ENCODE measurements around the gene KCNK17. TPM values are rescaled to one million over a fixed set of nuclear protein-coding genes. Genes with fewer than 3 reads are reported as not detected.
"Not testable (repeated sequence)": the region's sequence is repeated elsewhere in the genome, so short reads cannot be mapped to it uniquely, and the experiment has no call there.

The KCNK17 gene
- total and polyA plus RNA-seq, 4 experiments from 2014 or later = not detected

DNA sequence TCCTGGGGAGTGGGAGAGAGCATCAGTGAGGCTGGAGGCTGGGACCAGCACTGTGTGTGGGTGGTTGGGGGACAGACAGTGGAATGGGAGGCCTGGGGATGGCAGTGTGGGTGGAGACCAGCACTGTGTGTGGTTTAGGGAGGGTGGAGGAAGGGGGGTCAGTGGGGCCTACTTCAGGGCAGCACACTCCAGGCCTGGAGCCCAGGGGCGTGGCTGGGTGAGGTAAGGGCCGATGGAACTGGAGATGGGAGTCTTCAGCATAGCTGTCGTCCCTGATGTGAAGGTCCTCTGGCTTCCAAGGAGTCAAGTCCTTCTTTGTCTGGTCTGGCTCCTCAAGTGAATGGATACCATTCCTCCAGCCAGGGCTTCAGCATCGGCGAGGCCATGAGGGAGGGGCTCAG is 18.6 kb downstream of the KCNK17 start:
- no peak for DNase-seq
- intact Hi-C loops (cut with micrococcal nuclease) = no loop called here
- H3K27ac Mint-ChIP-seq = no peak overlapping the region
- no peaks in the 10 kb centered on the region for H3K27me3 ChIP-seq (ENCODE audit: insufficient read depth, low read length)
- no peak overlapping the region for H3K27ac ChIP-seq (ENCODE audit: low read depth, low read length)
- H3K27me3 Mint-ChIP-seq = peaks cover 2% of the 10 kb centered on the region in 2 donors
- no peaks in the 10 kb centered on the region for H3K9me3 ChIP-seq (ENCODE audit: control insufficient read depth in 1 of 2, low read length in 2 of 2)
- peaks cover 0 to 2% (median 0%) of the 10 kb centered on the region in 8 donors for H3K9me3 Mint-ChIP-seq
- peak overlapping the region in 1 of 8 donors; percentile 32 for H3K4me3 Mint-ChIP-seq
- no peaks in the 10 kb centered on the region for H3K36me3 Mint-ChIP-seq
- H3K36me3 ChIP-seq (ENCODE audit: insufficient read depth, low read length) = no peaks in the 10 kb centered on the region
- no peak overlapping the region for H3K4me3 ChIP-seq (ENCODE audit: low read length in 2 of 2)
- H3K4me1 Mint-ChIP-seq = no peaks in the 10 kb centered on the region
- ChIA-PET CTCF (ENCODE audit: partially characterized antibody) (no interaction called here), POLR2A (ENCODE audit: partially characterized antibody) (no interaction called here)
- no peaks in the 10 kb centered on the region for H3K4me1 ChIP-seq (ENCODE audit: insufficient read depth, low read length)

DNA sequence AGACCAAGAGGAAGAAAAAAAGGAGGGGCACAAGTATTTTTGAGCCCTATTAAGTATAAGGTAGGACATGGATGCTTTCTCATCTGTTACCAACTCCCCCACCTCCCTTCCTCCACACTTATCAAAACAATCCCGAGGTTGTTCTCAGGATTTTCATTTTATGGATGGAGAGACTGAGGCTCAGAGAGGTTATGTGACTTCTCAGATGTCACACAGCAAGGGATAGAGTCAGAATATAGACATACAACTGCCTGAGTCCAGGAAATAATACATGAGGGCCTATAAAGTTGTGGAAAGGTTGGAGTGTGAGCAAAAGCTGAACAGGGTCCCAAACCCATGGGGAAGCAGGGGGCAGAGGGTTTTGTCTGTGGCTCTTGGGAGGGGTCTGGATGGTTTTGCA is 19.3 kb downstream of the KCNK17 start:
- Histone ChIP-seq H3K9me3 (ENCODE audit: control insufficient read depth in 1 of 2, low read length in 2 of 2) (no peaks in the 10 kb centered on the region), H3K4me1 (ENCODE audit: insufficient read depth, low read length) (no peaks in the 10 kb centered on the region), H3K27ac (ENCODE audit: low read depth, low read length) (no peak overlapping the region), H3K36me3 (ENCODE audit: insufficient read depth, low read length) (no peaks in the 10 kb centered on the region), H3K27me3 (ENCODE audit: insufficient read depth, low read length) (no peaks in the 10 kb centered on the region), H3K4me3 (ENCODE audit: low read length in 2 of 2) (no peak overlapping the region)
- H3K4me3 Mint-ChIP-seq = no peak overlapping the region
- intact Hi-C loops (cut with micrococcal nuclease) = no loop called here
- ChIA-PET CTCF (ENCODE audit: partially characterized antibody) (no interaction called here), POLR2A (ENCODE audit: partially characterized antibody) (no interaction called here)
- peaks cover 2% of the 10 kb centered on the region in 2 donors for H3K27me3 Mint-ChIP-seq
- no peak overlapping the region for H3K27ac Mint-ChIP-seq
- no peaks in the 10 kb centered on the region for H3K36me3 Mint-ChIP-seq
- H3K9me3 Mint-ChIP-seq = peaks cover 0 to 2% (median 0%) of the 10 kb centered on the region in 8 donors
- no peak for DNase-seq
- H3K4me1 Mint-ChIP-seq = no peaks in the 10 kb centered on the region

DNA sequence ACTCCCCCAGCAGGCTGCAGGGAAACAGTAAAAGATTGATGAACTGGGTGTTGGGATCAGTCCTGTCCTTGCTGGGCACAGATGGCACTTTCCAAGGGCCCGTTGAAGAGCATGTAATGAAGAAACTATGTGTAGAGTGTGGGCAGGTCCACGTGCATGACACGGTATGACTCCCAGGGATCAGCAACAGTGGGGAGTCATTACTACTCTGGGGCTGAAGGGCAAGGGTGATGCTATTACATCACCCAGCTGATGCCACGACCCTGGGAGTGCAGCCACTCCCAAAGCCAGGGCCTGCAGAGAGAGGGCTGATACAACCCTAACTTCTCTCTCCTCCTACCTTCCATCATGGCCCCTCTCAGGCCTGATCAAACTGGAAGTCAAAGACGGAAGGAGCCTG is 20.1 kb downstream of the KCNK17 start:
- intact Hi-C loops (cut with micrococcal nuclease) = no loop called here
- ChIA-PET CTCF (ENCODE audit: partially characterized antibody) (no interaction called here), POLR2A (ENCODE audit: partially characterized antibody) (no interaction called here)
- Histone ChIP-seq H3K27ac (ENCODE audit: low read depth, low read length) (no peak overlapping the region), H3K27me3 (ENCODE audit: insufficient read depth, low read length) (no peaks in the 10 kb centered on the region), H3K4me3 (ENCODE audit: low read length in 2 of 2) (no peak overlapping the region), H3K4me1 (ENCODE audit: insufficient read depth, low read length) (no peaks in the 10 kb centered on the region), H3K36me3 (ENCODE audit: insufficient read depth, low read length) (no peaks in the 10 kb centered on the region), H3K9me3 (ENCODE audit: control insufficient read depth in 1 of 2, low read length in 2 of 2) (no peaks in the 10 kb centered on the region)
- H3K27ac Mint-ChIP-seq = no peak overlapping the region
- H3K9me3 Mint-ChIP-seq = peaks cover 0 to 2% (median 0%) of the 10 kb centered on the region in 8 donors
- no peak overlapping the region for H3K4me3 Mint-ChIP-seq
- H3K36me3 Mint-ChIP-seq = no peaks in the 10 kb centered on the region
- peaks cover 2% of the 10 kb centered on the region in 2 donors for H3K27me3 Mint-ChIP-seq
- no peaks in the 10 kb centered on the region for H3K4me1 Mint-ChIP-seq
- no peak for DNase-seq

DNA sequence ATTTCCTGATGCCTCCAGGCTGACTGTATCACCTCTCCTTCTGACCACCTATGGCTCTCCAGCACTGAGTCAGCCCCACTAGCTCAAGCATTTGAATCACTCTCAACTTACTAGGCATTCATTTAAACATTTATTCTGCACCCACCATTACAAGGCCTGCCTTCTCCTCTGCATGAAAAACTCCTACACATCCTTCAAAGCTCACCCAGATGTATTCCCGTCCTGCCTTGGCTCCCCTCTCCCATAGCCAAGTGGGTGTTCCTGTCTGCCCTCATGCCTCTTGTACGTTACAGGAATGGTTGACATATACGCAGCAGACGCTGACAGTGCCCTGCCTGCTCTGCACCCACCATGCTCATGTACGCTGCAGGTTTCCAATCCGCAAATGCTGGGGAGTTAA is 21.6 kb downstream of the KCNK17 start:
- intact Hi-C loops (cut with micrococcal nuclease) = no loop called here
- CTCF ChIA-PET (ENCODE audit: partially characterized antibody) = interaction anchor here (2.0 kb wide), 1 partner anchor 10 kb away, joined by 8 read pairs; no protein-coding TSS in a partner anchor

DNA sequence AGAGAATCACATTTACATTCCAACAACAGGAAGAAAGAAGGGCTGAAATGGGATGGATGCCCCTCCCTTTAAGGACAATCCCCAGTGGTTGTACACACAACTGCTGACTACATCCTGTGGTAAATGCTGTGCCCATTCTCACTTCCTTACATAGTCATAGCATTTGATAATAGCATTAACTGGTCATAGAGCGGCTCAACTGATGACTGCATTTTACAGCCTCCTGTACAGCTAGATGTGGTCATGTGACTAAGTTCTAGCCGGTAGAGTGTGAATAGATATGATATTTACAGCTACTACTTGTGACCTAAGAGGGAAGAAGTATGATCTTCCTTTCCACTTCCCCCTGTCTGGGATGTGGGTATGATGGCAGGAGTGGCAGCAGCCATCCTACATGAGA is 24.7 kb downstream of the KCNK17 start:
- no peak for DNase-seq
- ChIA-PET CTCF (ENCODE audit: partially characterized antibody) (interaction anchor here (1.2 kb wide), 1 partner anchor 13 kb away, joined by 3 read pairs; no protein-coding TSS in a partner anchor), POLR2A (ENCODE audit: partially characterized antibody) (no interaction called here)
- H3K36me3 Mint-ChIP-seq = no peaks in the 10 kb centered on the region
- peaks cover 2 to 4% of the 10 kb centered on the region in 2 donors for H3K27me3 Mint-ChIP-seq
- H3K4me1 ChIP-seq (ENCODE audit: insufficient read depth, low read length) = no peaks in the 10 kb centered on the region
- intact Hi-C loops (cut with micrococcal nuclease) = no loop called here
- no peaks in the 10 kb centered on the region for H3K9me3 ChIP-seq (ENCODE audit: control insufficient read depth in 1 of 2, low read length in 2 of 2)
- peaks cover 0 to 2% (median 0%) of the 10 kb centered on the region in 8 donors for H3K9me3 Mint-ChIP-seq
- H3K36me3 ChIP-seq (ENCODE audit: insufficient read depth, low read length) = no peaks in the 10 kb centered on the region
- H3K27ac Mint-ChIP-seq = no peak overlapping the region
- H3K27ac ChIP-seq (ENCODE audit: low read depth, low read length) = no peak overlapping the region
- no peaks in the 10 kb centered on the region for H3K4me1 Mint-ChIP-seq
- no peak overlapping the region for H3K4me3 ChIP-seq (ENCODE audit: low read length in 2 of 2)
- no peaks in the 10 kb centered on the region for H3K27me3 ChIP-seq (ENCODE audit: insufficient read depth, low read length)
- H3K4me3 Mint-ChIP-seq = no peak overlapping the region

More for the DNA sequence above, 21.6 kb downstream of the KCNK17 start:
- no peak for DNase-seq
- Histone ChIP-seq H3K27me3 (ENCODE audit: insufficient read depth, low read length) (no peaks in the 10 kb centered on the region), H3K4me3 (ENCODE audit: low read length in 2 of 2) (no peak overlapping the region), H3K36me3 (ENCODE audit: insufficient read depth, low read length) (no peaks in the 10 kb centered on the region), H3K9me3 (ENCODE audit: control insufficient read depth in 1 of 2, low read length in 2 of 2) (no peaks in the 10 kb centered on the region), H3K27ac (ENCODE audit: low read depth, low read length) (no peak overlapping the region), H3K4me1 (ENCODE audit: insufficient read depth, low read length) (no peaks in the 10 kb centered on the region)
- Mint-ChIP-seq H3K4me3 (no peak overlapping the region), H3K27me3 (peaks cover 2 to 5% of the 10 kb centered on the region in 2 donors), H3K27ac (no peak overlapping the region), H3K36me3 (no peaks in the 10 kb centered on the region), H3K4me1 (no peaks in the 10 kb centered on the region), H3K9me3 (peaks cover 0 to 2% (median 0%) of the 10 kb centered on the region in 8 donors)
- POLR2A ChIA-PET (ENCODE audit: partially characterized antibody) = no interaction called here

DNA sequence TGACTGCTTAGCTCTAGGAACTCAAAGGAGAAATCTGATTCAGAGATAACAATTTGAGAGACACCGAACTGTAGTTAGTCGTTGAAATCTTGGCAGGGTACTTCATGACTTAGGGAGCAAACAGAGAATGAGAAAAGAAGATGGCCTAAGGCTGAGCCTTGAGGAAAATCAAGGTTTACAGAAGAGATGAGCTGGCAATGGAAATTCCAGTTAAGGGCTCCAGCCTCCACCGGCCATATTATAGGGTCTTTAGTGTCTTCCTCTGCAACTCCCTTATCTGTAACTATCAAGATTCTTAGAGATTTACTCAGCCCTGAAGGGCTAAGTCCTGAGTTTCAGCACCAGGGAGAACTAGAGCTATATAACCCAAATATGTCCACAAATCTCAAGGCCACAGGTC is 26.6 kb downstream of the KCNK17 start:
- Mint-ChIP-seq H3K27me3 (peaks cover 2 to 7% of the 10 kb centered on the region in 2 donors), H3K4me3 (no peak overlapping the region), H3K27ac (no peak overlapping the region), H3K9me3 (no peaks in the 10 kb centered on the region), H3K4me1 (no peaks in the 10 kb centered on the region), H3K36me3 (no peaks in the 10 kb centered on the region)
- Histone ChIP-seq H3K4me3 (ENCODE audit: low read length in 2 of 2) (no peak overlapping the region), H3K36me3 (ENCODE audit: insufficient read depth, low read length) (no peaks in the 10 kb centered on the region), H3K27ac (ENCODE audit: low read depth, low read length) (no peak overlapping the region), H3K4me1 (ENCODE audit: insufficient read depth, low read length) (no peaks in the 10 kb centered on the region), H3K27me3 (ENCODE audit: insufficient read depth, low read length) (no peaks in the 10 kb centered on the region), H3K9me3 (ENCODE audit: control insufficient read depth in 1 of 2, low read length in 2 of 2) (no peaks in the 10 kb centered on the region)
- CTCF ChIA-PET (ENCODE audit: partially characterized antibody) = interaction anchor here (1.1 kb wide), 1 partner anchor 20 kb away, joined by 3 read pairs; no protein-coding TSS in a partner anchor
- POLR2A ChIA-PET (ENCODE audit: partially characterized antibody) = no interaction called here
- no peak for DNase-seq
- intact Hi-C loops (cut with micrococcal nuclease) = no loop called here

DNA sequence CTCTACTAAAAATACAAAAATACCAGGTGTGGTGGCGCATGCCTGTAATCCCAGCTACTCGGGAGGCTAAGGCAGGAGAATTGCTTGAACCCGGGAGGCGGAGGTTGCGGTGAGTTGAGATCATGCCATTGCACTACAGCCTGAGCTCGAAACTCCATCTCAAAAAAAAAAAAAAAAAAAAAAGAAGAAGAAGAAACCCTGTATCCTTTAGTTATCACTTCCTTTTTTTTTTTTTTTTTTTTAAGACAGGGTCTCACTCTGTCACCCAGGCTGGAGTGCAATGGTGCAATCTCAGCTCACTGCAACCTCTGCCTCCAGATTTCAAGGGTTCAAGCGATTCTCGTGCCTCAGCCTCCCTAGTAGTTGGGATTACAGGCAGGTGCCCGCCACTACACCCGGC is 27.6 kb downstream of the KCNK17 start:
- H3K9me3 ChIP-seq (ENCODE audit: control insufficient read depth in 1 of 2, low read length in 2 of 2); POLR2A ChIA-PET (ENCODE audit: partially characterized antibody); H3K27ac Mint-ChIP-seq; H3K36me3 Mint-ChIP-seq; H3K27me3 ChIP-seq (ENCODE audit: insufficient read depth, low read length); H3K4me3 Mint-ChIP-seq; H3K36me3 ChIP-seq (ENCODE audit: insufficient read depth, low read length); H3K27me3 Mint-ChIP-seq; CTCF ChIA-PET (ENCODE audit: partially characterized antibody); H3K4me1 Mint-ChIP-seq; intact Hi-C loops (cut with micrococcal nuclease); DNase-seq; H3K9me3 Mint-ChIP-seq; H3K27ac ChIP-seq (ENCODE audit: low read depth, low read length); H3K4me1 ChIP-seq (ENCODE audit: insufficient read depth, low read length); H3K4me3 ChIP-seq (ENCODE audit: low read length in 2 of 2): not testable (repeated sequence)

DNA sequence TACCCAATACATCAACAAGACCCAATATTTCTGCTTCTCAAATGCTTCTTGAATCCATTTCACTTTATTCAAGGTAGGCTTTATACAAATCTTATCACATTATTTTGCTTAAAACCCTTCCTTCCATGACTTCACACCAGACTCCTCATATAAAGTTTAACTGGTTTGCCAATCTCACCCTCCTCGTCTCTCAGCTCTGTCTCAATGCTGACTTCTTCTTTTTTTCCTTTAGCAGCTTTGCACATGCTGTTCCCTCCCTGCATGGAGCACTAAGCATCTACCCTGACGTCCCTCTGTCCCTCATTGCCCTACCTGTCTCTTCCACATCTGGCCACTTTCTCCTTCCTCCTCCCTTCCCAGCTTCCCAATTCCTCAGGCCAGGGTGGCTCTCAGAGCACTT is 31.4 kb downstream of the KCNK17 start:
- POLR2A ChIA-PET (ENCODE audit: partially characterized antibody) = no interaction called here

More for the DNA sequence above, 31.4 kb downstream of the KCNK17 start:
- no peaks in the 10 kb centered on the region for H3K4me1 ChIP-seq (ENCODE audit: insufficient read depth, low read length)
- Mint-ChIP-seq H3K9me3 (no peaks in the 10 kb centered on the region), H3K27me3 (peaks cover 0 to 12% of the 10 kb centered on the region in 2 donors), H3K27ac (no peak overlapping the region), H3K36me3 (no peaks in the 10 kb centered on the region), H3K4me3 (no peak overlapping the region), H3K4me1 (peaks cover 0 to 1% (median 0%) of the 10 kb centered on the region in 4 donors)
- H3K27me3 ChIP-seq (ENCODE audit: insufficient read depth, low read length) = no peaks in the 10 kb centered on the region
- CTCF ChIA-PET (ENCODE audit: partially characterized antibody) = interaction anchor here (0.6 to 1.2 kb wide), 2 partner anchors 9 to 23 kb away, joined by 3 read pairs; no protein-coding TSS in a partner anchor
- no peaks in the 10 kb centered on the region for H3K36me3 ChIP-seq (ENCODE audit: insufficient read depth, low read length)
- intact Hi-C loops (cut with micrococcal nuclease) = no loop called here
- no peak overlapping the region for H3K4me3 ChIP-seq (ENCODE audit: low read length in 2 of 2)
- no peaks in the 10 kb centered on the region for H3K9me3 ChIP-seq (ENCODE audit: control insufficient read depth in 1 of 2, low read length in 2 of 2)
- no peak overlapping the region for H3K27ac ChIP-seq (ENCODE audit: low read depth, low read length)
- no peak for DNase-seq

Measured in CD4-positive, alpha-beta memory T cell (primary cell).